Cerebellar cortex (tissue), 1 donor: ENCODE data around the gene NXNL1.
A peak's percentile ranks its signal among the peaks of the same experiment; 100 is the strongest.

Experiments
- DNase-seq: peaks from one replicate; pipeline ENCODE4 v3.0.0-alpha.2; 2015; ENCODE audit warnings: low spot score

NXNL1 gene

GRCh38 chr19:17455308-17456123 lies 5.2 kb downstream of the NXNL1 start:
- DNase-seq = no peak

GRCh38 chr19:17454576-17455071 lies 6.1 kb downstream of the NXNL1 start:
- DNase-seq = no peak

GRCh38 chr19:17451820-17452219 lies 8.9 kb downstream of the NXNL1 start:
- no peak for DNase-seq

GRCh38 chr19:17450264-17451075 lies 10.3 kb downstream of the NXNL1 start:
- DNase-seq = no peak

GRCh38 chr19:17448131-17448967 lies 12.4 kb downstream of the NXNL1 start, which contains the start of gene TMEM221:
TMEM221 (minus strand) TSS chr19:17448668; CDS start chr19:17448462, 206 bp downstream.
- peak; percentile 34 for DNase-seq

- no peak for DNase-seq
These were observed 13.0 kb downstream of the NXNL1 start for GRCh38 chr19:17447704-17448130.

- DNase-seq = no peak
These were observed 15.1 kb downstream of the NXNL1 start for GRCh38 chr19:17445526-17446165.

GRCh38 chr19:17441241-17442021 lies 19.3 kb downstream of the NXNL1 start:
- peak; percentile 33 for DNase-seq

- DNase-seq = no peak
These were observed 23.9 kb downstream of the NXNL1 start for GRCh38 chr19:17436874-17437267.

GRCh38 chr19:17436094-17436873 lies 24.4 kb downstream of the NXNL1 start:
- DNase-seq = no peak

GRCh38 chr19:17435218-17435617 lies 25.5 kb downstream of the NXNL1 start:
- DNase-seq = no peak

GRCh38 chr19:17431417-17431816 lies 29.3 kb downstream of the NXNL1 start:
- no peak for DNase-seq

GRCh38 chr19:17429641-17430113 lies 31.0 kb downstream of the NXNL1 start:
- DNase-seq = peak; percentile 64

- DNase-seq = peak; percentile 50
These were observed 35.9 kb downstream of the NXNL1 start for GRCh38 chr19:17424743-17425365.

- no peak for DNase-seq
These were observed 37.1 kb downstream of the NXNL1 start for GRCh38 chr19:17423429-17424208.

- no peak for DNase-seq
These were observed 38.8 kb downstream of the NXNL1 start for GRCh38 chr19:17421942-17422341.

GRCh38 chr19:17420475-17420924 lies 40.2 kb downstream of the NXNL1 start:
- DNase-seq = no peak
